Tibial nerve (tissue), 3 donors: ENCODE data around the gene BMPR1B.

Source experiments
- CTCF ChIP-seq, 5 experiments: fragments of 200-600 bp in 3 of 5; fragments of 450-650 bp in 2 of 5; sonication (generic) in 3 of 5; IDR thresholded peaks; one replicate each; pipeline ENCODE4 v1.5.1; 2016 to 2019; ENCODE audit warnings: antibody characterized with exemption in 5 of 5, mild to moderate bottlenecking in 3 of 5, moderate library complexity in 2 of 5
- POLR2A ChIP-seq, 2 donors: fragments of 450-650 bp; IDR thresholded peaks; one replicate each; pipeline ENCODE4 v1.6.1; 2017; ENCODE audit warnings: antibody characterized with exemption in 2 of 2, mild to moderate bottlenecking in 2 of 2, moderate library complexity in 2 of 2

GRCh38 chr4:95158626-95159025, 400.9 kb downstream of the BMPR1B start:
- TF ChIP-seq CTCF (IDR thresholded peaks at IDR 0.05): no peak
- TF ChIP-seq POLR2A (IDR thresholded peaks at IDR 0.05): no peak
